ENCODE measurements around the gene GYG1. TPM values are rescaled to one million over a fixed set of nuclear protein-coding genes. Genes with fewer than 3 reads are reported as not detected.

The GYG1 gene
- total and polyA plus RNA-seq, 2 of the 4 experiments (the other 2 are of a cell fraction), result 48.4 to 90.3 TPM

DNA sequence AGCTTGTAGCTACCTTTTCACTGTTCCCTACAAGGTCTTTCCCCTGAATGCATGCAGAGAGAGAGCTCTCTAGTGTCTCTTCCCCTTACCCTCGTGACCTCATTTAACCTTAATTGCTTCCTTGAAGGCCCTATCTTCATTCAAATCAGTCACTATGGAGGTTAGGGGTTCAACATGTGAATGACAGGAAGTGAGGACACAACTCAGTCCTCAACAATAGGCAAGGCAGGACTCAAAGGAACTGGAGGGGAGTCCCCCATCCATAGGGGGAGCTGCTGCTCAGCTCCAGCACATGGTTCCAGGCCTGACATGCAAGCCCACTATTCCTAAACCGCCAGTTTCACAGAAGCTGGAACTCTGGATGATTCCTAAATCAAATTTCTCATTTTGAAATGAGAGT lies 33.8 kb upstream of the GYG1 start:
- Histone ChIP-seq H4K8ac (ENCODE audit: low read depth in 2 of 2, low read length in 2 of 2) (no peak overlapping the region), H3K14ac (replicated peaks; ENCODE audit: low read depth, low read length) (no peak overlapping the region), H3K4ac (ENCODE audit: low read depth, low read length) (no peak overlapping the region), H3K27ac (ENCODE audit: insufficient read depth, low read length) (no peak overlapping the region), H3K4me1 (ENCODE audit: control insufficient read depth, insufficient read depth, low read length) (peaks cover 8% of the 10 kb centered on the region), H3K9me3 (ENCODE audit: control insufficient read depth, insufficient read depth, low read length) (no peaks in the 10 kb centered on the region), H3K56ac (ENCODE audit: extremely low read depth, insufficient read depth, low read length) (no peak overlapping the region), H3K79me1 (ENCODE audit: low read depth in 1 of 2, low read length in 2 of 2) (no peaks in the 10 kb centered on the region; a peak in 1 of 4 replicates), H3K18ac (ENCODE audit: low read depth, low read length) (no peak overlapping the region), H2BK15ac (ENCODE audit: low read depth, low read length) (no peak overlapping the region; the same call in 2 of the 3 replicates), H3K9me1 (ENCODE audit: insufficient read depth, low read length) (peaks cover 9% of the 10 kb centered on the region), H2AFZ (replicated peaks; ENCODE audit: low read length, poor library complexity) (no peak overlapping the region), H3K4me3 (ENCODE audit: insufficient read depth, low read depth, low read length) (no peak overlapping the region), H2BK20ac (ENCODE audit: low read depth, low read length) (no peak overlapping the region; the same call in 1 of the 2 replicates), H2AK9ac (replicated peaks; ENCODE audit: low read depth, low read length, poor library complexity) (no peak overlapping the region), H3K23ac (ENCODE audit: low read depth, low read length) (no peak overlapping the region), H4K20me1 (ENCODE audit: insufficient read depth, low read length) (no peaks in the 10 kb centered on the region), H3K9ac (ENCODE audit: low read depth, low read length) (no peak overlapping the region), H4K91ac (ENCODE audit: insufficient read depth, low read depth, low read length) (no peak overlapping the region), H3K4me2 (ENCODE audit: low read depth, low read length) (no peak overlapping the region), H4K5ac (ENCODE audit: low read depth, low read length) (no peak overlapping the region), H2BK120ac (ENCODE audit: low read depth, low read length) (0 out of 2 replicates have a peak overlapping the region, but pooled peaks have one; percentile 10), H2BK5ac (ENCODE audit: low read depth, low read length, poor library complexity, severe bottlenecking) (no peak overlapping the region), H2AK5ac (ENCODE audit: low read depth, low read length) (peak overlapping the region; percentile 10; the same call in 1 of the 2 replicates), H3K36me3 (ENCODE audit: control insufficient read depth, insufficient read depth, low read length) (no peaks in the 10 kb centered on the region), H3K27me3 (ENCODE audit: control insufficient read depth, insufficient read depth, low read length) (no peaks in the 10 kb centered on the region)
- ChIA-PET CTCF (no interaction called here), POLR2A (ENCODE audit: unreplicated experiment) (no interaction called here)
- BruUV-seq (replicated peaks), result no TSS peak
- intact Hi-C loops (cut with micrococcal nuclease), result loop anchor here (5.0 kb wide), 4 partner anchors 60 to 530 kb away; no protein-coding TSS in a partner anchor
- ATAC-seq (ENCODE audit: low read depth) (no peak), DNase-seq (no peak)
- TF ChIP-seq, protein P1, sequence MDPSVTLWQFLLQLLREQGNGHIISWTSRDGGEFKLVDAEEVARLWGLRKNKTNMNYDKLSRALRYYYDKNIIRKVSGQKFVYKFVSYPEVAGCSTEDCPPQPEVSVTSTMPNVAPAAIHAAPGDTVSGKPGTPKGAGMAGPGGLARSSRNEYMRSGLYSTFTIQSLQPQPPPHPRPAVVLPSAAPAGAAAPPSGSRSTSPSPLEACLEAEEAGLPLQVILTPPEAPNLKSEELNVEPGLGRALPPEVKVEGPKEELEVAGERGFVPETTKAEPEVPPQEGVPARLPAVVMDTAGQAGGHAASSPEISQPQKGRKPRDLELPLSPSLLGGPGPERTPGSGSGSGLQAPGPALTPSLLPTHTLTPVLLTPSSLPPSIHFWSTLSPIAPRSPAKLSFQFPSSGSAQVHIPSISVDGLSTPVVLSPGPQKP (IDR thresholded peaks at IDR 0.05; ENCODE audit: borderline replicate concordance, low read depth, low read length), result no peak
- TF ChIP-seq RFX5 (IDR thresholded peaks at IDR 0.05; ENCODE audit: low read depth, low read length), result no peak
- TF ChIP-seq FOS (IDR thresholded peaks at IDR 0.05; ENCODE audit: low read depth, low read length), result no peak
- TF ChIP-seq CTCF (conservative IDR thresholded peaks at IDR 0.05; ENCODE audit: low read depth, low read length), result peak; percentile 28
- TF ChIP-seq POLR2A (IDR thresholded peaks at IDR 0.05; ENCODE audit: low read depth, low read length), result no peak
- TF ChIP-seq USF2 (IDR thresholded peaks at IDR 0.05; ENCODE audit: low read depth, low read length), result no peak
- no peak for TF ChIP-seq NFE2L2 (IDR thresholded peaks at IDR 0.05; ENCODE audit: low read depth, low read length)
- no peak for TF ChIP-seq MAFK (IDR thresholded peaks at IDR 0.05; ENCODE audit: low read depth, low read length)
- peak; percentile 31; the same call in 1 of the 2 replicates for TF ChIP-seq RAD21 (IDR thresholded peaks at IDR 0.05; ENCODE audit: low read length)
- TF ChIP-seq CEBPB (IDR thresholded peaks at IDR 0.05; ENCODE audit: low read depth, low read length), result no peak
- TF ChIP-seq RCOR1 (IDR thresholded peaks at IDR 0.05; ENCODE audit: insufficient replicate concordance, low read length), result no peak
- in situ Hi-C loops (cut with MboI; ENCODE audit: low sequenced_read_pairs), result loop anchor here (5.0 to 25.0 kb wide), 5 partner anchors 160 to 755 kb away; partner anchors contain the start of gene TM4SF18
- dilution Hi-C loops (cut with HindIII; ENCODE audit: low sequenced_read_pairs, unreplicated experiment), result no loop called here
- WGBS, 2 experiments (ENCODE audit: extremely low coverage in 2 of 2, insufficient read length in 1 of 2), result no CpG with 5 or more reads among the region's 2 CpGs
